HEK293 (cell line): ENCODE measurements around the gene BCAN.

Experiments used
- CTCF ChIA-PET: fragments of 350-600 bp; formaldehyde crosslinking; extraction: SDS; loops from one replicate; lab custom pipeline; 2021; ENCODE audit warnings: antibody characterized with exemption; lab: Yijun Ruan, JAX
- POLR2A ChIA-PET: fragments of 300-600 bp; formaldehyde crosslinking; extraction: SDS; loops from one replicate; lab custom pipeline; 2020; ENCODE audit warnings: antibody characterized with exemption, inconsistent platforms; lab: Yijun Ruan, JAX
- H3K27ac ChIP-seq: fragments of 200-500 bp; sonication (Bioruptor generic); 2 replicates; pipeline ENCODE4 v1.5.1; 2014; ENCODE audit warnings: low read depth, low read length, control low read depth, inconsistent platforms; ENCODE audit errors: extremely low read depth
- H3K36me3 ChIP-seq, 2 experiments: fragments of 200-500 bp in 1 of 2; sonication (Bioruptor generic) in 1 of 2; 1 replicate in 1 of 2; 2 replicates in 1 of 2; pipeline ENCODE4 v1.5.1; 2014 to 2017; ENCODE audit warnings: inconsistent platforms in 2 of 2, low read length in 2 of 2; ENCODE audit not compliant: control insufficient read depth in 2 of 2, insufficient read depth in 1 of 2
- H3K4me1 ChIP-seq: fragments of 200-500 bp; sonication (Bioruptor generic); 2 replicates; pipeline ENCODE4 v1.5.1; 2014; ENCODE audit warnings: mild to moderate bottlenecking, low read length, inconsistent platforms; ENCODE audit not compliant: control insufficient read depth, insufficient read depth
- H3K4me3 ChIP-seq: 2 replicates; pipeline ENCODE4 v1.5.1; 2011; ENCODE audit warnings: low read depth, mild to moderate bottlenecking, control low read depth, low read length, moderate library complexity
- H3K9me3 ChIP-seq: fragments of 200-500 bp; sonication (Bioruptor generic); 2 replicates; pipeline ENCODE4 v1.5.1; 2014; ENCODE audit warnings: low read depth, low read length, inconsistent platforms; ENCODE audit not compliant: control insufficient read depth, insufficient read depth
- AEBP2 ChIP-seq: fragments of 450-650 bp; formaldehyde crosslinking; IDR thresholded peaks from 2 replicates; pipeline ENCODE4 v1.5.1; 2016; ENCODE audit warnings: missing biosample characterization, missing genetic modification characterization, borderline replicate concordance
- GLI4 ChIP-seq: fragments of 450-650 bp; formaldehyde crosslinking; IDR thresholded peaks from 2 replicates; pipeline ENCODE4 v1.5.1; 2016; ENCODE audit warnings: missing biosample characterization, missing genetic modification characterization
- HOXA7 ChIP-seq: sonication (generic); formaldehyde crosslinking; IDR thresholded peaks from 2 replicates; pipeline ENCODE4 v1.8.1; 2022; ENCODE audit warnings: missing genetic modification reagents, borderline replicate concordance
- IKZF3 ChIP-seq: fragments of 450-650 bp; IDR thresholded peaks from 2 replicates; pipeline ENCODE4 v1.5.0; 2018; ENCODE audit warnings: missing biosample characterization, mild to moderate bottlenecking, missing genetic modification characterization, moderate library complexity
- KLF8 ChIP-seq: fragments of 450-650 bp; formaldehyde crosslinking; IDR thresholded peaks from 2 replicates; pipeline ENCODE4 v1.5.1; 2016; ENCODE audit warnings: missing biosample characterization, missing genetic modification characterization
- MZF1 ChIP-seq: fragments of 450-650 bp; formaldehyde crosslinking; IDR thresholded peaks from 2 replicates; pipeline ENCODE4 v1.5.1; 2017; ENCODE audit warnings: missing biosample characterization, missing genetic modification characterization, borderline replicate concordance
- SP3 ChIP-seq: fragments of 450-650 bp; formaldehyde crosslinking; IDR thresholded peaks from 2 replicates; pipeline ENCODE4 v1.5.1; 2016; ENCODE audit warnings: missing biosample characterization, missing genetic modification characterization
- YY1 ChIP-seq: fragments of 450-650 bp; formaldehyde crosslinking; IDR thresholded peaks from 2 replicates; pipeline ENCODE4 v1.5.1; 2018; ENCODE audit warnings: missing biosample characterization, missing genetic modification characterization
- YY2 ChIP-seq: fragments of 450-650 bp; formaldehyde crosslinking; IDR thresholded peaks from 2 replicates; pipeline ENCODE4 v1.5.1; 2016; ENCODE audit warnings: missing biosample characterization, missing genetic modification characterization
- ZBTB17 ChIP-seq: fragments of 450-650 bp; formaldehyde crosslinking; IDR thresholded peaks from 2 replicates; pipeline ENCODE4 v1.5.1; 2016; ENCODE audit warnings: missing biosample characterization, missing genetic modification characterization
- ZBTB21 ChIP-seq: fragments of 450-650 bp; formaldehyde crosslinking; IDR thresholded peaks from 2 replicates; pipeline ENCODE4 v1.5.1; 2017; ENCODE audit warnings: missing biosample characterization, missing genetic modification characterization
- ZIC2 ChIP-seq: fragments of 450-650 bp; formaldehyde crosslinking; IDR thresholded peaks from 2 replicates; pipeline ENCODE4 v1.5.1; 2016; ENCODE audit warnings: missing biosample characterization, missing genetic modification characterization
- ZNF138 ChIP-seq: fragments of 450-650 bp; formaldehyde crosslinking; IDR thresholded peaks from 2 replicates; pipeline ENCODE4 v1.5.1; 2016; ENCODE audit warnings: missing biosample characterization, missing genetic modification characterization, borderline replicate concordance
- ZNF175 ChIP-seq: fragments of 450-650 bp; formaldehyde crosslinking; IDR thresholded peaks from 2 replicates; pipeline ENCODE4 v1.5.1; 2016; ENCODE audit warnings: missing biosample characterization, missing genetic modification characterization
- ZNF184 ChIP-seq: fragments of 450-650 bp; IDR thresholded peaks from 2 replicates; pipeline ENCODE4 v1.5.1; 2018; ENCODE audit warnings: missing biosample characterization, mild to moderate bottlenecking, missing genetic modification characterization
- ZNF223 ChIP-seq: fragments of 450-650 bp; formaldehyde crosslinking; IDR thresholded peaks from 2 replicates; pipeline ENCODE4 v1.5.1; 2016; ENCODE audit warnings: missing biosample characterization, missing genetic modification characterization
- ZNF239 ChIP-seq: fragments of 450-650 bp; formaldehyde crosslinking; IDR thresholded peaks from 2 replicates; pipeline ENCODE4 v1.5.1; 2016; ENCODE audit warnings: missing biosample characterization, missing genetic modification characterization
- ZNF302 ChIP-seq: fragments of 450-650 bp; formaldehyde crosslinking; IDR thresholded peaks from 2 replicates; pipeline ENCODE4 v1.5.1; 2016; ENCODE audit warnings: missing biosample characterization, missing genetic modification characterization, low read depth
- ZNF335 ChIP-seq: fragments of 450-650 bp; formaldehyde crosslinking; conservative IDR thresholded peaks from 2 replicates; pipeline ENCODE4 v1.5.1; 2016; ENCODE audit warnings: missing biosample characterization, missing genetic modification characterization
- ZNF366 ChIP-seq: fragments of 450-650 bp; formaldehyde crosslinking; conservative IDR thresholded peaks from 2 replicates; pipeline ENCODE4 v1.5.1; 2016; ENCODE audit warnings: missing biosample characterization, missing genetic modification characterization
- ZNF394 ChIP-seq: fragments of 450-650 bp; formaldehyde crosslinking; IDR thresholded peaks from 2 replicates; pipeline ENCODE4 v1.5.1; 2016; ENCODE audit warnings: missing biosample characterization, missing genetic modification characterization, mild to moderate bottlenecking, moderate library complexity, borderline replicate concordance
- ZNF449 ChIP-seq: fragments of 450-650 bp; formaldehyde crosslinking; IDR thresholded peaks from 2 replicates; pipeline ENCODE4 v1.5.1; 2017; ENCODE audit warnings: missing biosample characterization, mild to moderate bottlenecking, missing genetic modification characterization, moderate library complexity
- ZNF48 ChIP-seq: fragments of 450-650 bp; formaldehyde crosslinking; IDR thresholded peaks from 2 replicates; pipeline ENCODE4 v1.5.1; 2016; ENCODE audit warnings: missing biosample characterization, missing genetic modification characterization
- ZNF521 ChIP-seq: fragments of 450-650 bp; formaldehyde crosslinking; IDR thresholded peaks from 2 replicates; pipeline ENCODE4 v1.5.1; 2017; ENCODE audit warnings: missing biosample characterization, mild to moderate bottlenecking, missing genetic modification characterization
- ZNF600 ChIP-seq: fragments of 450-650 bp; formaldehyde crosslinking; IDR thresholded peaks from 2 replicates; pipeline ENCODE4 v1.5.1; 2016; ENCODE audit warnings: missing biosample characterization, missing genetic modification characterization
- ZNF624 ChIP-seq: fragments of 450-650 bp; formaldehyde crosslinking; IDR thresholded peaks from 2 replicates; pipeline ENCODE4 v1.5.1; 2017; ENCODE audit warnings: missing biosample characterization, missing genetic modification characterization
- ZNF626 ChIP-seq: fragments of 450-650 bp; sonication (Bioruptor Pico); formaldehyde crosslinking; IDR thresholded peaks from 2 replicates; pipeline ENCODE4 v1.5.1; 2018; ENCODE audit warnings: missing biosample characterization, missing genetic modification characterization, inconsistent platforms
- ZNF670 ChIP-seq: fragments of 450-650 bp; formaldehyde crosslinking; IDR thresholded peaks from 2 replicates; pipeline ENCODE4 v1.5.1; 2016; ENCODE audit warnings: missing biosample characterization, missing genetic modification characterization, low read depth
- ZNF747 ChIP-seq: fragments of 450-650 bp; formaldehyde crosslinking; IDR thresholded peaks from 2 replicates; pipeline ENCODE4 v1.5.1; 2016; ENCODE audit warnings: missing biosample characterization, missing genetic modification characterization
- ZNF792 ChIP-seq: fragments of 450-650 bp; formaldehyde crosslinking; IDR thresholded peaks from 2 replicates; pipeline ENCODE4 v1.5.1; 2016; ENCODE audit warnings: missing biosample characterization, missing genetic modification characterization
- ZNF830 ChIP-seq: fragments of 450-650 bp; IDR thresholded peaks from 2 replicates; pipeline ENCODE4 v1.5.0; 2018; ENCODE audit warnings: missing biosample characterization, missing genetic modification characterization, low read depth, mild to moderate bottlenecking, moderate library complexity

Gene BCAN

GRCh38 chr1:156692925-156693847, 51.3 kb downstream of the BCAN start (continued):
- TF ChIP-seq ZBTB17 (peak; percentile 56), GLI4 (tag by site-specific recombination) (no peak), AEBP2 (tag by site-specific recombination) (no peak), ZBTB21 (tag by site-specific recombination) (no peak), ZNF449 (peak; percentile 100)
- TF ChIP-seq, all 188 proteins: peak for 32

- Histone ChIP-seq H3K9me3 (no peaks in the 10 kb centered on the region), H3K4me1 (peaks cover 16% of the 10 kb centered on the region), H3K4me3 (no peak overlapping the region), H3K27ac (no peak overlapping the region; the same call in 1 of the 2 replicates), H3K36me3 (peaks cover 0 to 9% of the 10 kb centered on the region in 2 experiments; a peak in 1 of 3 replicates)
- ChIA-PET CTCF (interaction anchor here (0.8 to 20.0 kb wide), 7 partner anchors 13 to 196 kb away, joined by 3 to 579 read pairs (median 136); partner anchors contain the start of genes CRABP2, ISG20L2, METTL25B and NES), POLR2A (interaction anchor here (0.6 to 1.6 kb wide), 3 partner anchors 9 to 53 kb away, joined by 3 to 7 read pairs (median 5); no protein-coding TSS in a partner anchor)
- no peak for TF ChIP-seq ZNF747 (tag by site-specific recombination)
- no peak for TF ChIP-seq ZNF184 (tag by site-specific recombination)
- 0 out of 2 replicates have a peak, but pooled peaks have one; percentile 2 for TF ChIP-seq ZNF335
- TF ChIP-seq ZNF302 (tag by site-specific recombination): no peak
- TF ChIP-seq ZNF175 (tag by site-specific recombination): no peak
- TF ChIP-seq YY1: no peak
- no peak for TF ChIP-seq MZF1 (tag by site-specific recombination)
- no peak for TF ChIP-seq ZNF626 (tag by site-specific recombination)
- no peak for TF ChIP-seq ZNF670 (tag by site-specific recombination)
- TF ChIP-seq ZNF138 (tag by site-specific recombination): no peak
- TF ChIP-seq ZNF366 (tag by site-specific recombination): no peak; the same call in 1 of the 2 replicates
- TF ChIP-seq ZNF792 (tag by site-specific recombination): no peak
- TF ChIP-seq SP3 (tag by site-specific recombination): no peak
- TF ChIP-seq ZNF394 (tag by site-specific recombination): peak; percentile 92
- TF ChIP-seq YY2 (tag by site-specific recombination): no peak
- TF ChIP-seq KLF8 (tag by site-specific recombination): no peak
- TF ChIP-seq ZNF223 (tag by site-specific recombination): peak; percentile 78; the same call in 1 of the 2 replicates
- TF ChIP-seq ZNF239: no peak
- TF ChIP-seq IKZF3: peak; percentile 44; the same call in 1 of the 2 replicates
- TF ChIP-seq ZNF600: 0 out of 2 replicates have a peak, but pooled peaks have one; percentile 24
- no peak for TF ChIP-seq ZNF830 (tag by site-specific recombination)
- no peak for TF ChIP-seq ZNF48 (tag by site-specific recombination)
- TF ChIP-seq ZIC2 (tag by site-specific recombination): no peak
- no peak for TF ChIP-seq AEBP2 (tag by site-specific recombination)
- TF ChIP-seq ZNF521: no peak
- TF ChIP-seq HOXA7 (CRISPR knock-in tag): no peak
- no peak for TF ChIP-seq ZNF624 (tag by site-specific recombination)
Observed at GRCh38 chr1:156693848-156694689, 52.2 kb downstream of the BCAN start.
